ENCODE results near the gene IL22RA2. TPM values are rescaled to one million over a fixed set of nuclear protein-coding genes. Genes with fewer than 3 reads are reported as not detected.

Gene IL22RA2
- total and polyA plus RNA-seq, 2 of the 13 experiments (the other 11 are each of a cell fraction or from before 2014, with no cell fraction given), result not detected

DNA sequence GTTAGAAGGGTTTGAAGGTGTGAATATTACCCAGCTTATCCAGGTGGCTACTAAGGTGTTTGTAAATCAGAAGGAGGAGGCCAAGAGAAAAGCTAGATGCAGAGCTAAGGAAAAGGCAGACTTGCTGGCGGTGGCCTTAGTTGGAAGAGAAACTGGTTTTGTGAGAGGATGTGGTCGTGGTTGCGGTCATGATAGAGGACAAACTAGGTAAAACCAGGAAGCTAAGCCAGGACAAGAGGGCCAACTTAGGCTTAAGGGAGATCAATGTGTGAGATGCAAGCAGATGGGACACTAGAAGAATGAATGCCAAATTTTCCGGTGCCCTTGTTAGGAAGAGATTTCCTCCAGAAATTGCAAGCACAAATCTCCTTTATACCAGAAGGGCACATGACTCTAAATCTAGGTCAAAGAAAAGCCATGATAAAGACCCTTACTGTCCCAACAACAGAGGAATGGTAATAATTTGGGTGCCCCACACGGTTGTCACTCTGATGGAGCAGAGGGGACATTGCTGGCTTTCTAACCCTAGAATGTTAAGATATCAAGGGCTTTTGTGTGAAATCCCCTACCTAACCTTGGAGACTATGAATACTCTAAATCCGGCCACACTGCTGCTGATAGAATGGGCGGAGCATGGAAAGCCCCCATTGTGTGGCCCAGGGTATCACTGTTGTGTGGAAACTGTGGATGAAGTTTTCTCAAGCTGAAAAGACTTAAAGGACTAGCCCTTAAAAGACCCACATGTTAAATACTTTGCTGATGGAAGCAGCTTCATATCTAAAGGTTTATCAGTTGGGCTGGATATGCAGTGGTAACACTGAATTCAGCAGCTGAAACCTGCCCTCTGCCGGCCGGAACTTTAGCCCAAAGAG is 7.8 kb downstream of the IL22RA2 start (continued):
- peak; percentile 64 for TF ChIP-seq STAG1 (CRISPR knock-in tag; IDR thresholded peaks at IDR 0.05)
- TF ChIP-seq ZNF501 (CRISPR knock-in tag; IDR thresholded peaks at IDR 0.05), result no peak
- TF ChIP-seq KMT2B (CRISPR knock-in tag; IDR thresholded peaks at IDR 0.05), result no peak
- no peak for TF ChIP-seq FOXP4 (CRISPR knock-in tag; IDR thresholded peaks at IDR 0.05)
- TF ChIP-seq CEBPB (IDR thresholded peaks at IDR 0.05; ENCODE audit: borderline replicate concordance, low read depth, low read length), result no peak
- TF ChIP-seq JUNB (CRISPR knock-in tag; IDR thresholded peaks at IDR 0.05; ENCODE audit: borderline replicate concordance), result no peak
- TF ChIP-seq SMC3 (IDR thresholded peaks at IDR 0.05; ENCODE audit: low read length), result peak; percentile 85
- no peak for TF ChIP-seq SP140L (CRISPR knock-in tag; IDR thresholded peaks at IDR 0.05; ENCODE audit: borderline replicate concordance)
- TF ChIP-seq LRRFIP1 (CRISPR knock-in tag; conservative IDR thresholded peaks at IDR 0.05), result no peak
- TF ChIP-seq ZEB1 (IDR thresholded peaks at IDR 0.05; ENCODE audit: insufficient replicate concordance, low read depth), result no peak
- no peak for TF ChIP-seq KDM6A (CRISPR knock-in tag; IDR thresholded peaks at IDR 0.05; ENCODE audit: low read depth)
- TF ChIP-seq KLF13 (CRISPR knock-in tag; IDR thresholded peaks at IDR 0.05), result no peak
- TF ChIP-seq ZNF616 (CRISPR knock-in tag; IDR thresholded peaks at IDR 0.05; ENCODE audit: low read depth), result no peak
- no peak for TF ChIP-seq MATR3 (CRISPR knock-in tag; IDR thresholded peaks at IDR 0.05)
- no peak for TF ChIP-seq ZZZ3 (CRISPR knock-in tag; IDR thresholded peaks at IDR 0.05; ENCODE audit: borderline replicate concordance)
- TF ChIP-seq AGO1 (IDR thresholded peaks at IDR 0.05; ENCODE audit: low read depth, low read length, poor library complexity, severe bottlenecking), result no peak

All from HepG2 (cell line).